HPDE6-E6E7 (cell line): ENCODE measurements around the gene ATP1B2.

Experiments
- DNase-seq: peaks from one replicate; pipeline ENCODE4 v3.0.0; 2011; ENCODE audit warnings: missing footprints; ENCODE audit errors: extremely low spot score

ATP1B2 gene

GRCh38 chr17:7685533-7686221, 35.0 kb downstream of the ATP1B2 start:
- peak; percentile 73 for DNase-seq

GRCh38 chr17:7686222-7687071, 35.7 kb downstream of the ATP1B2 start:
- DNase-seq = peak; percentile 57

GRCh38 chr17:7687072-7687907, 36.6 kb downstream of the ATP1B2 start, which contains the start of gene TP53:
TP53 (minus strand) TSS chr17:7687490; CDS start chr17:7676594, 10,896 bp downstream.
- peak; percentile 54 for DNase-seq

- DNase-seq = peak; percentile 93
These were observed 37.4 kb downstream of the ATP1B2 start, which contains the start of gene WRAP53 for GRCh38 chr17:7687908-7688807. WRAP53 (plus strand) TSS chr17:7688477; CDS start chr17:7688649, 172 bp downstream.

GRCh38 chr17:7688808-7689316, 38.1 kb downstream of the ATP1B2 start:
- DNase-seq = no peak

GRCh38 chr17:7695586-7695985, 44.9 kb downstream of the ATP1B2 start:
- no peak for DNase-seq

GRCh38 chr17:7697828-7698588, 47.3 kb downstream of the ATP1B2 start:
- no peak for DNase-seq

- no peak for DNase-seq
These were observed 49.8 kb downstream of the ATP1B2 start for GRCh38 chr17:7700510-7700909.

- no peak for DNase-seq
These were observed 51.0 kb downstream of the ATP1B2 start for GRCh38 chr17:7701681-7702080.

- DNase-seq = no peak
These were observed 52.0 kb downstream of the ATP1B2 start for GRCh38 chr17:7702776-7703175.

GRCh38 chr17:7703584-7704479, 53.1 kb downstream of the ATP1B2 start:
- DNase-seq = no peak

GRCh38 chr17:7704601-7705268, 54.0 kb downstream of the ATP1B2 start, which contains the start of gene EFNB3:
EFNB3 (plus strand) TSS chr17:7705202; CDS start chr17:7705599, 397 bp downstream.
- no peak for DNase-seq

- DNase-seq = no peak
These were observed 54.8 kb downstream of the ATP1B2 start for GRCh38 chr17:7705269-7706255.

GRCh38 chr17:7706631-7707354, 56.1 kb downstream of the ATP1B2 start:
- DNase-seq = no peak
